B cell (primary cell): ENCODE results near the gene ANAPC10.

Source experiments
- CTCF ChIP-seq: fragments of 200-600 bp; IDR thresholded peaks from one replicate; pipeline ENCODE4 v1.8.0; 2022; ENCODE audit warnings: antibody characterized with exemption, mild to moderate bottlenecking
- EZH2 ChIP-seq: IDR thresholded peaks from 2 replicates; pipeline ENCODE4 v1.6.1; 2012; ENCODE audit warnings: borderline replicate concordance, low read depth, mild to moderate bottlenecking, moderate library complexity, low read length; ENCODE audit not compliant: insufficient read depth, poor library complexity, severe bottlenecking

GRCh38 chr4:145061318-145061920 lies 36.6 kb downstream of the ANAPC10 start:
- peak; percentile 87 for TF ChIP-seq CTCF
- no peak for TF ChIP-seq EZH2
